Measurements from ENCODE around the gene RNASET2.

DNA sequence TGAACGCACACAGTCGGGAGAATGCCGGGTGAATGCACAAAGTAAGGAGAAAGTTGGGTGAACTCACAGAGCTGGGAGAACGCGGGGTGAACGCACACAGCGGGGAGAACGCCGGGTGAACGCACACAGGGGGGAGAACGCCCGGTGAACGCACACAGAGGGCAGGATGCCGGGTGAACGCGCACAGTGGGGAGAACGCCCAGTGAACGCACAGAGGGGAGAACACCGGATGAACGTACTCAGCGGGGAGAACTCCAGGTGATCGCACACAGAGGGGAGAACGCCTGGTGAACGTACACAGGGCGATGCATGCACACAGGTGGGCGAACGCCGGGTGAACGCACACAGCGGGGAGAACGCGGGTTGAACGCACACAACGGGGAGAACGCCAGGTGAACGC is 57.4 kb downstream of the RNASET2 start:
- TF ChIP-seq, protein P1, sequence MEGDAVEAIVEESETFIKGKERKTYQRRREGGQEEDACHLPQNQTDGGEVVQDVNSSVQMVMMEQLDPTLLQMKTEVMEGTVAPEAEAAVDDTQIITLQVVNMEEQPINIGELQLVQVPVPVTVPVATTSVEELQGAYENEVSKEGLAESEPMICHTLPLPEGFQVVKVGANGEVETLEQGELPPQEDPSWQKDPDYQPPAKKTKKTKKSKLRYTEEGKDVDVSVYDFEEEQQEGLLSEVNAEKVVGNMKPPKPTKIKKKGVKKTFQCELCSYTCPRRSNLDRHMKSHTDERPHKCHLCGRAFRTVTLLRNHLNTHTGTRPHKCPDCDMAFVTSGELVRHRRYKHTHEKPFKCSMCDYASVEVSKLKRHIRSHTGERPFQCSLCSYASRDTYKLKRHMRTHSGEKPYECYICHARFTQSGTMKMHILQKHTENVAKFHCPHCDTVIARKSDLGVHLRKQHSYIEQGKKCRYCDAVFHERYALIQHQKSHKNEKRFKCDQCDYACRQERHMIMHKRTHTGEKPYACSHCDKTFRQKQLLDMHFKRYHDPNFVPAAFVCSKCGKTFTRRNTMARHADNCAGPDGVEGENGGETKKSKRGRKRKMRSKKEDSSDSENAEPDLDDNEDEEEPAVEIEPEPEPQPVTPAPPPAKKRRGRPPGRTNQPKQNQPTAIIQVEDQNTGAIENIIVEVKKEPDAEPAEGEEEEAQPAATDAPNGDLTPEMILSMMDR (conservative IDR thresholded peaks at IDR 0.05 in 1 of 2, IDR thresholded peaks at IDR 0.05 in 1 of 2; ENCODE audit: low read depth in 1 of 2, low read length in 2 of 2), result no peak
- TF ChIP-seq EZH2 (IDR thresholded peaks at IDR 0.05; ENCODE audit: low read length, missing control alignments), result no peak
